ENCODE results near the gene DTX3. TPM values are rescaled to one million over a fixed set of nuclear protein-coding genes. Genes with fewer than 3 reads are reported as not detected.

Gene DTX3
- total and polyA plus RNA-seq, 7 donors: 1.2 to 68.4 (median 42.9) TPM

DNA sequence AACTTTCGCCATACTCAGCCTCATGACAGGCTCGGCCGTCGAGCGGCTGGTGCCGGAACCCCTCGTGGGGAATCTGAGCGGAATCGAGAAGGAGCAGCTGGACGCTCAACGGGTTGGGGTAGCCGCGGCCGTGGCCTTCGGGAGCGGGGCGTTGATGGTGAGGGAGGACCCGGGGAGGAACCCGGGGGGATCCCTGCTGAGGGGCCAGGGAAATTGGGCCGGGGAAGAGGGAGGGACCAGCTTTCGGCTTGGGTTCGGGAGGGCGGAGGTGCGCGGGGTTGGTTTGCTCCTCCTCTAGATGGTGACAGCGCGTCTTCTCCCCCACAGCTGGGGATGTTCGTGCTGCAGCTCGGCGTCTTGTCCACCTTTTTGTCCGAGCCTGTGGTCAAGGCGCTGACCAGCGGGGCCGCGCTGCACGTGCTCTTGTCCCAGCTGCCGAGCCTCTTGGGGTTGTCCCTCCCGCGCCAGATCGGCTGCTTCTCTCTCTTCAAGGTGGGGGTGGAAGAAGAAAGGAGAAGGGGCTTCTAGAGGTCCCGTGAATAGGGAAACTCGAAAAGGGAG lies 16.4 kb downstream of the DTX3 start:
- peaks cover 5 to 27% (median 12%) of the 10 kb centered on the region in 4 donors for H3K36me3 ChIP-seq
- intact Hi-C loops (cut with DNase I): loop anchor here (1.0 to 5.0 kb wide), 2 partner anchors 38 to 71 kb away; partner anchors contain the start of gene OS9
- WGBS, 2 donors: 4 to 5% methylated on average over 42 of the region's 42 CpGs
- peak overlapping the region in 3 of 4 donors; percentile 40 to 48 (median 44) for H3K4me3 ChIP-seq
- no peaks in the 10 kb centered on the region for H3K9me3 ChIP-seq
- peak; percentile 74 for DNase-seq
- H3K4me1 ChIP-seq: peaks cover 0 to 22% (median 20%) of the 10 kb centered on the region in 4 donors
- TF ChIP-seq, protein P1, sequence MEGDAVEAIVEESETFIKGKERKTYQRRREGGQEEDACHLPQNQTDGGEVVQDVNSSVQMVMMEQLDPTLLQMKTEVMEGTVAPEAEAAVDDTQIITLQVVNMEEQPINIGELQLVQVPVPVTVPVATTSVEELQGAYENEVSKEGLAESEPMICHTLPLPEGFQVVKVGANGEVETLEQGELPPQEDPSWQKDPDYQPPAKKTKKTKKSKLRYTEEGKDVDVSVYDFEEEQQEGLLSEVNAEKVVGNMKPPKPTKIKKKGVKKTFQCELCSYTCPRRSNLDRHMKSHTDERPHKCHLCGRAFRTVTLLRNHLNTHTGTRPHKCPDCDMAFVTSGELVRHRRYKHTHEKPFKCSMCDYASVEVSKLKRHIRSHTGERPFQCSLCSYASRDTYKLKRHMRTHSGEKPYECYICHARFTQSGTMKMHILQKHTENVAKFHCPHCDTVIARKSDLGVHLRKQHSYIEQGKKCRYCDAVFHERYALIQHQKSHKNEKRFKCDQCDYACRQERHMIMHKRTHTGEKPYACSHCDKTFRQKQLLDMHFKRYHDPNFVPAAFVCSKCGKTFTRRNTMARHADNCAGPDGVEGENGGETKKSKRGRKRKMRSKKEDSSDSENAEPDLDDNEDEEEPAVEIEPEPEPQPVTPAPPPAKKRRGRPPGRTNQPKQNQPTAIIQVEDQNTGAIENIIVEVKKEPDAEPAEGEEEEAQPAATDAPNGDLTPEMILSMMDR (IDR thresholded peaks at IDR 0.05): no peak
- no peak for TF ChIP-seq EP300 (IDR thresholded peaks at IDR 0.05)
- H3K27ac ChIP-seq: no peak overlapping the region
- H3K27me3 ChIP-seq: peaks cover 0 to 53% (median 4%) of the 10 kb centered on the region in 3 donors

DNA sequence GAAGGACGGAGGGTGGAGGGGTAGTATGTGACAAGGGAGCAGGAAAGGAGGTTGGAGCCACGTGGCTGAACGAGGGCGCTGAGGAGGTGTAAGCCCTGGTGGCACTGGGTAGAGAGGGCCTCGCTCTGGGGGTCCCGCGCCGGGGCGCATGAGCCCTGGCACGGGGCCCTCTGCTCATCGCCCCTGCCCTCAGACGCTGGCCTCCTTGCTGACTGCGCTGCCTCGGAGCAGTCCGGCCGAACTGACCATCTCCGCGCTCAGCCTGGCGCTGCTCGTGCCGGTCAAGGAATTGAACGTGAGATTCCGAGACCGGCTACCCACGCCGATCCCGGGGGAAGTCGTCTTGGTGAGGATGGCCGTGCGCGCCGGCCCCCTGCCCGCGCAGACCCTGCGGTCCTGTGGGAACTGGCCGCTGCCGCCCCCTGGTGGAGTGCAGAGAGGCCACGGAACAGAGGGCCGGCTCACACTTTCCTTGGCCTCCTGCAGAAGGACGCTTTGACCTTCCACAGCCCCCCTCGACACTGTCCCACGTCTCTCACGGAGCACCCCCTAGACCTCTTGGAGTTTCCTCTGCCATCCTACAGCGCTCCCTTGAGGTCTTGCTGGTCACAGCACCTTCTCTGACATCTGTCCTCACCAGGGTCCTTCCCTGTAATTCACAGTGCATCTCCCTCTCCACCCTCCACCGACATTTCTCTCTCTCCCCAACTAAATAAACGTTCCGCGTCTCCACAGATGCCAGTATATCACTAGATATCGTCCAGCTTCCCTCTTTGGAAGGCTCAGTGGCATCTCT lies 17.1 kb downstream of the DTX3 start:
- Histone ChIP-seq H3K9me3 (no peaks in the 10 kb centered on the region), H3K27ac (no peak overlapping the region), H3K4me3 (peak overlapping the region in 3 of 4 donors; percentile 40 to 48 (median 44)), H3K27me3 (peaks cover 0 to 59% (median 4%) of the 10 kb centered on the region in 3 donors), H3K4me1 (peaks cover 0 to 17% (median 15%) of the 10 kb centered on the region in 4 donors), H3K36me3 (peaks cover 0 to 27% (median 8%) of the 10 kb centered on the region in 4 donors)
- TF ChIP-seq EP300 (IDR thresholded peaks at IDR 0.05): no peak
- no peak for TF ChIP-seq POLR2A (IDR thresholded peaks at IDR 0.05)
- peak in 1 of 4 donors; percentile 27 for TF ChIP-seq POLR2AphosphoS5 (IDR thresholded peaks at IDR 0.05)
- TF ChIP-seq, protein P1 (IDR thresholded peaks at IDR 0.05): peak; percentile 93 to 96 (median 94)
- peak; percentile 81 for DNase-seq
- WGBS, 2 donors: 3% methylated on average over 49 of the region's 49 CpGs
- intact Hi-C loops (cut with DNase I): loop anchor here (1.0 to 5.0 kb wide), 2 partner anchors 38 to 71 kb away; partner anchors contain the start of gene OS9

DNA sequence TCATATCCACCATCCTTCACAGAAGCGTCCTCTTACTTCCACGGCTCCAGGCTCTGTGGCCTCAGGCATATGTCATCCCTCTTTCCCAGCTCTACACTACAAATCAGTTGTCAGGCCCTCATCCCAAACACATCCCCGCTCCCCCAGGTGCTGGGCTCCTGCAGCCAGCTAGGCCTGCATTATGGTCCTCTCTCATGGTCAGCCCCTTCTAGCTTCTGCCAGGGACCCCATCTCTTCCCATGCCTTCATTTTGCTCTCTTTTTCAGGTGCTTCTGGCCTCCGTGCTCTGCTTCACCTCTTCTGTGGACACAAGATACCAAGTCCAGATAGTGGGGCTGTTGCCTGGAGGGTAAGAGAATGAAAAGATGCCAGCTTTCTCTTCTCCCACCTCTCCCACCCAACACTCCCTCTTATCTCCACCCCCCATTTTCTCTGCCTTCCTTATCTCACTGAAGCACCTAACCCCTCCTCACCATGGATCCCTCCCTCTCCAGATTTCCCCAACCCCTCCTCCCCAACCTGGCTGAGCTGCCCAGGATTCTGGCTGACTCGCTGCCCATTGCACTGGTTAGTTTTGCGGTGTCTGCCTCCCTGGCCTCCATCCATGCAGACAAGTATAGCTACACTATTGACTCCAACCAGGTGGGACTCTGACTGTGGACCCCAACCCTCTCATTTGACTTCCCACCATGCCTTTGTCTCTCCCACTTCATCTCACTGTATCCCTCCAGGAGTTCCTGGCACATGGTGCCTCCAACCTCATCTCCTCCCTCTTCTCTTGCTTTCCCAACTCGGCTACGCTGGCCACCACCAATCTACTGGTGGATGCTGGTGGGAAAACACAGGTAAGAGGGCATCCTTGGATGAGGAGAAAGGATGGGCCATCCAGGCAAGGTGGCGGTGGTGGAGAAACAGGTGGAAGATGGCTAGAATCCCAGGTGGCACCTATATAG lies 17.9 kb downstream of the DTX3 start:
- WGBS, 2 donors: 64 to 79% methylated on average over 9 of the region's 9 CpGs
- TF ChIP-seq EP300 (IDR thresholded peaks at IDR 0.05) (no peak), POLR2A (IDR thresholded peaks at IDR 0.05) (no peak), POLR2AphosphoS5 (IDR thresholded peaks at IDR 0.05) (no peak)
- TF ChIP-seq, protein P1 (IDR thresholded peaks at IDR 0.05): no peak
- Histone ChIP-seq H3K36me3 (peaks cover 0 to 22% (median 4%) of the 10 kb centered on the region in 4 donors), H3K27ac (no peak overlapping the region), H3K27me3 (peaks cover 0 to 68% (median 6%) of the 10 kb centered on the region in 3 donors), H3K4me3 (no peak overlapping the region), H3K4me1 (peaks cover 0 to 20% (median 19%) of the 10 kb centered on the region in 4 donors), H3K9me3 (no peaks in the 10 kb centered on the region)
- intact Hi-C loops (cut with DNase I): loop anchor here (5.0 kb wide), 1 partner anchor 70 kb away; the partner anchor contains the start of gene OS9
- peak; percentile 56 for DNase-seq

DNA sequence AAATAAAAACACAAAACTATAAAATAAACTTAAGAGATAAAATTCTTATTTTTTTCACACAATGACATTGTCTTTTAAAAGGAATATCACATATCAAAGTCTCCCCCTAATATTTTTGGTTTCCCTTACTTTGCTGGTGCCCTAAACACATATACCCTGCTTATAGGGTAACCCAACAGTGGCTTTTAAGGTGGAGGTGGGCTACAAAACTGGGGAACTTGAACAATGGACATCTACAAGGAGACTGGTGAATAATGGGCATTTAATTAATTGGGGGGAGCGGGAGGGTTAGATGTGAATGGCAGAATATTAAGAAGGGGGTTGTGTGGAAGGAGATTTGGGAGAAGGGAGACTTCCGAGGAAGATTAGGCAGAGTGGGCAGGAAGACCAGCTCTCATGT lies 18.8 kb downstream of the DTX3 start:
- DNase-seq: no peak
- intact Hi-C loops (cut with DNase I): loop anchor here (5.0 kb wide), 1 partner anchor 69 kb away; the partner anchor contains the start of gene OS9
- Histone ChIP-seq H3K27ac (no peak overlapping the region), H3K9me3 (no peaks in the 10 kb centered on the region), H3K4me3 (no peak overlapping the region), H3K36me3 (peaks cover 0 to 22% (median 4%) of the 10 kb centered on the region in 4 donors), H3K4me1 (peaks cover 0 to 25% (median 21%) of the 10 kb centered on the region in 4 donors), H3K27me3 (peaks cover 0 to 76% (median 11%) of the 10 kb centered on the region in 3 donors)
- TF ChIP-seq, protein P1 (IDR thresholded peaks at IDR 0.05): no peak
- no peak for TF ChIP-seq EP300 (IDR thresholded peaks at IDR 0.05)
- no peak for TF ChIP-seq POLR2A (IDR thresholded peaks at IDR 0.05)
- no peak for TF ChIP-seq POLR2AphosphoS5 (IDR thresholded peaks at IDR 0.05)
- WGBS, 2 donors: 66 to 75% methylated on average over 2 of the region's 2 CpGs

Measured in sigmoid colon (tissue), 7 donors.